Lower leg skin (tissue), 4 donors: ENCODE data around the gene C17orf78. TPM values are rescaled to one million over a fixed set of nuclear protein-coding genes. Genes with fewer than 3 reads are reported as not detected.

Experiments used
- DNase-seq, 2 donors: peaks; one replicate each; pipeline ENCODE4 v3.0.0-alpha.2; 2019; ENCODE audit warnings: low spot score in 2 of 2
- H3K4me3 ChIP-seq: fragments of 200-600 bp; sonication (generic); 2 replicates; pipeline ENCODE4 v1.5.1; 2017; ENCODE audit warnings: mild to moderate bottlenecking, low read depth; ENCODE audit not compliant: poor library complexity, severe bottlenecking
- CTCF ChIP-seq, 3 donors: fragments of 450-650 bp; IDR thresholded peaks; one replicate each; pipeline ENCODE4 v1.5.1; 2016; ENCODE audit warnings: antibody characterized with exemption in 3 of 3, mild to moderate bottlenecking in 3 of 3, moderate library complexity in 2 of 3
- POLR2A ChIP-seq, 2 donors: fragments of 450-650 bp; IDR thresholded peaks; one replicate each; pipeline ENCODE4 v1.6.1; 2016 to 2017; ENCODE audit warnings: antibody characterized with exemption in 2 of 2, mild to moderate bottlenecking in 1 of 2, moderate library complexity in 1 of 2
- WGBS, 2 donors: methylation state at CpG; one replicate each; pipeline ENCODE4 v1.1.5; 2018; 5-methylcytosine and 5-hydroxymethylcytosine counted together
- intact Hi-C: fragments of 100-400 bp; cut with DNase I; formaldehyde crosslinking; loops from one replicate; pipeline ENCODE4 v1.15.0; 2023; ENCODE audit warnings: low total_unique reads
- total RNA-seq, 4 donors: library from RNA; depleted of rRNA; stranded (reverse); fragments of >200 nt; gene quantifications; one replicate each; pipeline ENCODE4 v1.1.0, GENCODE V29; 2016

C17orf78 gene
- total RNA-seq, 4 donors from 2014 or later: not detected

GRCh38 chr17:37425268-37425667 lies 49.5 kb downstream of the C17orf78 start:
- intact Hi-C loops: no loop called here
- H3K4me3 ChIP-seq: no peak overlapping the region
- TF ChIP-seq CTCF (IDR thresholded peaks at IDR 0.05) (no peak), POLR2A (IDR thresholded peaks at IDR 0.05) (no peak)
- no peak for DNase-seq
- WGBS, 2 donors: 92 to 95% methylated on average over 1 of the region's 1 CpG

GRCh38 chr17:37429039-37429438 lies 53.3 kb downstream of the C17orf78 start:
- no peak overlapping the region for H3K4me3 ChIP-seq
- no peak for DNase-seq
- whole genome bisulfite sequencing, 2 donors: 91 to 100% methylated on average over 3 of the region's 3 CpGs
- TF ChIP-seq POLR2A (IDR thresholded peaks at IDR 0.05): no peak
- TF ChIP-seq CTCF (IDR thresholded peaks at IDR 0.05): no peak
- intact Hi-C loops: no loop called here

GRCh38 chr17:37429453-37429852 lies 53.7 kb downstream of the C17orf78 start:
- no peak for DNase-seq
- no peak overlapping the region for H3K4me3 ChIP-seq
- intact Hi-C loops: no loop called here
- TF ChIP-seq CTCF (IDR thresholded peaks at IDR 0.05): no peak
- TF ChIP-seq POLR2A (IDR thresholded peaks at IDR 0.05): no peak
- WGBS, 2 donors: 100% methylated on average over 1 of the region's 1 CpG

- intact Hi-C loops: no loop called here
- 23 to 32% methylated on average over 1 of the region's 1 CpG for WGBS, 2 donors
- H3K4me3 ChIP-seq: no peak overlapping the region
- TF ChIP-seq CTCF (IDR thresholded peaks at IDR 0.05) (no peak), POLR2A (IDR thresholded peaks at IDR 0.05) (no peak)
- no peak for DNase-seq
Observed at GRCh38 chr17:37430051-37430627, 54.4 kb downstream of the C17orf78 start.

- intact Hi-C loops: no loop called here
- no peak overlapping the region for H3K4me3 ChIP-seq
- 88 to 95% methylated on average over 2 of the region's 2 CpGs for WGBS, 2 donors
- no peak for DNase-seq
- TF ChIP-seq POLR2A (IDR thresholded peaks at IDR 0.05) (no peak), CTCF (IDR thresholded peaks at IDR 0.05) (no peak)
Observed at GRCh38 chr17:37432671-37433070, 56.9 kb downstream of the C17orf78 start.

- no peak overlapping the region for H3K4me3 ChIP-seq
- DNase-seq: no peak
- WGBS, 2 donors: 67 to 76% methylated on average over 4 of the region's 4 CpGs
- no peak for TF ChIP-seq CTCF (IDR thresholded peaks at IDR 0.05)
- TF ChIP-seq POLR2A (IDR thresholded peaks at IDR 0.05): no peak
- intact Hi-C loops: no loop called here
Observed at GRCh38 chr17:37438141-37438540, 62.4 kb downstream of the C17orf78 start.
